ENCODE results near the gene RANBP17.

GRCh38 chr5:170854566-170854965 is 7.3 kb upstream of the RANBP17 start:
- TF ChIP-seq, protein P1, sequence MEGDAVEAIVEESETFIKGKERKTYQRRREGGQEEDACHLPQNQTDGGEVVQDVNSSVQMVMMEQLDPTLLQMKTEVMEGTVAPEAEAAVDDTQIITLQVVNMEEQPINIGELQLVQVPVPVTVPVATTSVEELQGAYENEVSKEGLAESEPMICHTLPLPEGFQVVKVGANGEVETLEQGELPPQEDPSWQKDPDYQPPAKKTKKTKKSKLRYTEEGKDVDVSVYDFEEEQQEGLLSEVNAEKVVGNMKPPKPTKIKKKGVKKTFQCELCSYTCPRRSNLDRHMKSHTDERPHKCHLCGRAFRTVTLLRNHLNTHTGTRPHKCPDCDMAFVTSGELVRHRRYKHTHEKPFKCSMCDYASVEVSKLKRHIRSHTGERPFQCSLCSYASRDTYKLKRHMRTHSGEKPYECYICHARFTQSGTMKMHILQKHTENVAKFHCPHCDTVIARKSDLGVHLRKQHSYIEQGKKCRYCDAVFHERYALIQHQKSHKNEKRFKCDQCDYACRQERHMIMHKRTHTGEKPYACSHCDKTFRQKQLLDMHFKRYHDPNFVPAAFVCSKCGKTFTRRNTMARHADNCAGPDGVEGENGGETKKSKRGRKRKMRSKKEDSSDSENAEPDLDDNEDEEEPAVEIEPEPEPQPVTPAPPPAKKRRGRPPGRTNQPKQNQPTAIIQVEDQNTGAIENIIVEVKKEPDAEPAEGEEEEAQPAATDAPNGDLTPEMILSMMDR (conservative IDR thresholded peaks at IDR 0.05; ENCODE audit: low read depth, low read length) = no peak
- no peak for TF ChIP-seq EZH2 (IDR thresholded peaks at IDR 0.05; ENCODE audit: borderline replicate concordance, low read depth, low read length, poor library complexity, severe bottlenecking)

Data from A673 (cell line).